Neural cell (in vitro differentiated cells): ENCODE data around the gene HDGFL2. TPM values are rescaled to one million over a fixed set of nuclear protein-coding genes. Genes with fewer than 3 reads are reported as not detected.

Experiments
- H2AFZ ChIP-seq: fragments of 200-600, 300-800 bp; sonication (generic), shearing (Covaris generic); 2 replicates; pipeline ENCODE4 v1.6.0; 2014; ENCODE audit warnings: low read depth, mild to moderate bottlenecking, antibody characterized with exemption, low read length, moderate library complexity
- H3F3A ChIP-seq: fragments of 200-600 bp; shearing (Covaris generic); 2 replicates; pipeline ENCODE4 v1.6.1; 2016; ENCODE audit warnings: mild to moderate bottlenecking, moderate library complexity, mixed read lengths, antibody characterized with exemption, low read length; ENCODE audit not compliant: insufficient read depth, poor library complexity, severe bottlenecking
- H3K27ac ChIP-seq: fragments of 200-600, 300-800 bp; sonication (generic), shearing (Covaris generic); 2 replicates; pipeline ENCODE4 v1.5.1; 2014; ENCODE audit warnings: mild to moderate bottlenecking, low read length, moderate library complexity
- H3K27me3 ChIP-seq: fragments of 300-800, 200-600 bp; sonication (generic), shearing (Covaris generic); 2 replicates; pipeline ENCODE4 v1.6.0; 2014; ENCODE audit warnings: mild to moderate bottlenecking, low read depth, low read length, moderate library complexity; ENCODE audit not compliant: insufficient read depth
- H3K36me3 ChIP-seq: fragments of 300-800, 200-600 bp; sonication (generic), shearing (Covaris generic); 2 replicates; pipeline ENCODE4 v1.5.1; 2014; ENCODE audit warnings: mild to moderate bottlenecking, antibody characterized with exemption, low read length, moderate library complexity; ENCODE audit not compliant: insufficient read depth
- H3K4me2 ChIP-seq: fragments of 300-800, 200-600 bp; sonication (generic), shearing (Covaris generic); 2 replicates; pipeline ENCODE4 v1.6.0; 2014; ENCODE audit warnings: mild to moderate bottlenecking, low read length
- H3K4me3 ChIP-seq: fragments of 300-800, 200-600 bp; sonication (generic), shearing (Covaris generic); 2 replicates; pipeline ENCODE4 v1.5.1; 2014; ENCODE audit warnings: mild to moderate bottlenecking, low read length, moderate library complexity
- H3K79me2 ChIP-seq: fragments of 200-600 bp; shearing (Covaris generic); replicated peaks from 2 replicates; pipeline ENCODE4 v1.6.0; 2014; ENCODE audit warnings: mild to moderate bottlenecking, low read length, moderate library complexity; ENCODE audit not compliant: insufficient read depth
- H3K9ac ChIP-seq: fragments of 300-800, 200-600 bp; sonication (generic), shearing (Covaris generic); 2 replicates; pipeline ENCODE4 v1.6.1; 2016; ENCODE audit warnings: mild to moderate bottlenecking, low read length, mixed read lengths
- H3K9me2 ChIP-seq: fragments of 200-600 bp; shearing (Covaris generic); 2 replicates; pipeline ENCODE4 v1.6.1; 2016; ENCODE audit warnings: mild to moderate bottlenecking, low read length, mixed read lengths; ENCODE audit not compliant: insufficient read depth
- H3K9me3 ChIP-seq: fragments of 200-600, 300-800 bp; sonication (generic), shearing (Covaris generic); 2 replicates; pipeline ENCODE4 v1.6.1; 2016; ENCODE audit warnings: mild to moderate bottlenecking, mixed run types, low read length, moderate library complexity, mixed read lengths
- H4K20me1 ChIP-seq: fragments of 200-600 bp; shearing (Covaris generic); 2 replicates; pipeline ENCODE4 v1.6.1; 2016; ENCODE audit warnings: mild to moderate bottlenecking, mixed run types; ENCODE audit not compliant: insufficient read depth
- CTCF ChIP-seq: fragments of 450-650 bp; IDR thresholded peaks from 2 replicates; pipeline ENCODE4 v1.5.1; 2014; ENCODE audit warnings: antibody characterized with exemption, mild to moderate bottlenecking, moderate library complexity; ENCODE audit not compliant: poor library complexity, severe bottlenecking
- EP300 ChIP-seq: fragments of 450-650 bp; conservative IDR thresholded peaks from 2 replicates; pipeline ENCODE4 v1.6.1; 2014; ENCODE audit warnings: antibody characterized with exemption, mild to moderate bottlenecking, moderate library complexity; ENCODE audit not compliant: poor library complexity, severe bottlenecking
- EZH2 ChIP-seq: fragments of 200-600, 300-800 bp; shearing (Covaris generic), sonication (generic); IDR thresholded peaks from 2 replicates; pipeline ENCODE4 v1.6.1; 2014; ENCODE audit warnings: antibody characterized with exemption, low read length, borderline replicate concordance, mild to moderate bottlenecking; ENCODE audit not compliant: insufficient read depth, poor library complexity, severe bottlenecking
- MXI1 ChIP-seq: fragments of 450-650 bp; conservative IDR thresholded peaks from 2 replicates; pipeline ENCODE4 v1.6.1; 2014; ENCODE audit warnings: antibody characterized with exemption, mild to moderate bottlenecking; ENCODE audit not compliant: poor library complexity, severe bottlenecking
- POLR2AphosphoS5 ChIP-seq: IDR thresholded peaks from 2 replicates; pipeline ENCODE4 v1.6.1; 2012
- RAD21 ChIP-seq: fragments of 450-650 bp; conservative IDR thresholded peaks from 2 replicates; pipeline ENCODE4 v1.6.1; 2014; ENCODE audit warnings: antibody characterized with exemption, mild to moderate bottlenecking, moderate library complexity
- REST ChIP-seq: IDR thresholded peaks from 2 replicates; pipeline ENCODE4 v1.6.1; 2012; ENCODE audit warnings: borderline replicate concordance
- SMC3 ChIP-seq: fragments of 450-650 bp; conservative IDR thresholded peaks from 2 replicates; pipeline ENCODE4 v1.6.1; 2014; ENCODE audit warnings: antibody characterized with exemption, mild to moderate bottlenecking, moderate library complexity; ENCODE audit not compliant: poor library complexity
- TAF1 ChIP-seq: IDR thresholded peaks from 2 replicates; pipeline ENCODE4 v1.6.1; 2012; ENCODE audit warnings: low read depth
- polyA minus RNA-seq: library from RNA; depleted of rRNA, polyadenylated mRNA; stranded (reverse); fragments of >200 nt; gene quantifications from 2 replicates; pipeline ENCODE4 v1.2.3, GENCODE V29; 2014
- polyA plus RNA-seq: library from polyadenylated mRNA; depleted of rRNA; stranded (reverse); fragments of >200 nt; gene quantifications from 2 replicates; pipeline ENCODE4 v1.2.3, GENCODE V29; 2014

HDGFL2 gene
- polyA plus RNA-seq (79.7 and 89.1 TPM in 2 replicates), polyA minus RNA-seq (79.6 and 83.5 TPM in 2 replicates)

- peak within 1 kb of the TSS; percentile 54 for H2AFZ ChIP-seq
- peak within 1 kb of the TSS; percentile 88 for H3K4me3 ChIP-seq
- H3K9me3 ChIP-seq: no peaks in the 10 kb centered on the region
- no peaks in the 10 kb centered on the region for H3K27me3 ChIP-seq
- H3K4me2 ChIP-seq: peak within 1 kb of the TSS; percentile 70
- no peaks in the 10 kb centered on the region for H4K20me1 ChIP-seq
- H3K9me2 ChIP-seq: no peaks in the 10 kb centered on the region
- no peak for TF ChIP-seq EZH2
- TF ChIP-seq MXI1: peak; percentile 29
- no peak for TF ChIP-seq REST
- TF ChIP-seq RAD21: no peak
- peak; percentile 65 for TF ChIP-seq POLR2AphosphoS5
- TF ChIP-seq CTCF: no peak
- peak within 1 kb of the TSS; percentile 79 for H3K9ac ChIP-seq
- H3K36me3 ChIP-seq: no peaks in the 10 kb centered on the region
- H3K27ac ChIP-seq: peak within 1 kb of the TSS; percentile 84
- peaks cover 22% of the 10 kb centered on the region for H3K79me2 ChIP-seq
- H3F3A ChIP-seq: peaks cover 3% of the 10 kb centered on the region
These were observed at the start of gene HDGFL2 for GRCh38 chr19:4472174-4472974. TSS of gene HDGFL2 (plus strand) at chr19:4472297. CDS start at chr19:4472351, 54 bp downstream.

DNA sequence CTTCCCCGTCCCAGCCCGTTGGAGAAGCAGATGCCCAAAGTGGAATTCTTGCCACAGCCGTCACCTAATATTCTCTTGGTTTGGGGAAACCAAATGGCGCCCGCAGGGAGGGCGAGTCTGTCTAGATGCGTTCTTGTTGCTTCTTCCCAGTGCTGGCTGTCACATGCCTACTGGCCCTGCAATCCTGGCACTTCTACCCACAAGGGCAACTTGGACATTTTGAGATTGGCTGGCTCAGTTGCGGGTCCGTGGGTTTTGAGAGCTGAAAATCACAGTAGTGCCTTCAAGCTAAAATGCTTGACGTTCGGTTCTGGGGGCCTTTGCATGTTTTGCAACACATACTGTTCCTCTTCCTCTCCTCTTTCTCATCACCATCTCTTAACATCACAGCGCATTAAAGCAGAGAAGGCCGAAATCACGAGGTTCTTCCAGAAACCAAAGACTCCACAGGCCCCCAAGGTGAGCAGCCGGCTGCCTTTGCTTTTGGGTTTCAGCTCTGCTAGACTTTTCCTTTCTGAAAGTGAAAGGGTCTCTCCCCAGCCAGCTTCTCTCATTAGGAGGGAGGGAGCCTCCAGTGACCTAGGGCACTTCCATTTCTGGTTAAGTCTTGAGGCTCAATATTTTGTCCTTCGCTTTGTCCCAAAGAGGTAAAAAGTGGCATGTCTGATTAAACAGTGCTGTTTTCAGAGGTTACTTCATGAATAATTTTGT lies 48.5 kb upstream of the HDGFL2 start:
- no peaks in the 10 kb centered on the region for H3K79me2 ChIP-seq
- H3K27ac ChIP-seq: no peak overlapping the region
- no peak overlapping the region for H3K4me2 ChIP-seq
- no peaks in the 10 kb centered on the region for H3K9me3 ChIP-seq
- no peak overlapping the region for H3K4me3 ChIP-seq
- no peak overlapping the region for H3K9ac ChIP-seq
- no peaks in the 10 kb centered on the region for H4K20me1 ChIP-seq
- TF ChIP-seq POLR2AphosphoS5 (no peak), SMC3 (no peak), TAF1 (no peak), REST (no peak), MXI1 (no peak), EZH2 (no peak), RAD21 (no peak), EP300 (no peak), CTCF (no peak)
- H3K9me2 ChIP-seq: no peaks in the 10 kb centered on the region
- no peak overlapping the region for H2AFZ ChIP-seq
- no peaks in the 10 kb centered on the region for H3F3A ChIP-seq
- no peaks in the 10 kb centered on the region for H3K36me3 ChIP-seq
- H3K27me3 ChIP-seq: no peaks in the 10 kb centered on the region
